Stimulated activated CD8-positive, alpha-beta memory T cell treated with anti-CD3 and anti-CD28 coated beads, Interleukin-15, amount 100 ng/mL, for 48 hours (primary cell): Measurements from ENCODE around the gene KCNE1.
"Not testable (repeated sequence)": the region's sequence is repeated elsewhere in the genome, so short reads cannot be mapped to it uniquely, and the experiment has no call there.

Experiments
- DNase-seq, 2 donors: peaks; one replicate each; pipeline ENCODE4 v3.0.0-alpha.2; 2020; ENCODE audit warnings: low read depth in 2 of 2

KCNE1 gene

DNA sequence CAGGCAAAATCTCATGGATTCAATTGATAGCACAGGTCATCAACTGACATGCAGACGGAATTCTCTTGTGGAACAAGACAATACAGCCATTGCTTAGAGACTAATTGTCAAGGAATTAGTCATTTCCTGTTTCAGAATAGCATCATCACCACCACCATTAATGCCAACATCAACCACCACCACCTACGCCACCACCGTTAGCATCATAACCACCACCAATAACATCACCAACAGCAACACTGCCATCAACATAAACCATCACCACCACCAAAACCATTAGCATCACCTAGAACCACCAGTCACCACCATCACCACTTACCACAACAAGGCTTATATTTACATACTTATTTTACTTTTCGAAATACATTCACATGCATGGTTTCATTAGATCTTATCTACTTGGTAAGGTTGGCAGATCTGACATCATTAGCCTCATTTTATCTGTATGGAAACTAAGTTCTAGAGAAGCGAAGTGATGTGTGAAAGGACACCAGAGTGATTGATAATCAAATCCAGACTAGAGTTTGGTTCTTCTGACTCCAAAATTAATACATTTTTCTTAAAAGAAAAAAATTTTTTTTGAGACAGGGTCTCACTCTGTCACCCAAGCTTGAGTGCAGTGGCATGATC is 94.4 kb downstream of the KCNE1 start:
- not testable (repeated sequence) for DNase-seq

DNA sequence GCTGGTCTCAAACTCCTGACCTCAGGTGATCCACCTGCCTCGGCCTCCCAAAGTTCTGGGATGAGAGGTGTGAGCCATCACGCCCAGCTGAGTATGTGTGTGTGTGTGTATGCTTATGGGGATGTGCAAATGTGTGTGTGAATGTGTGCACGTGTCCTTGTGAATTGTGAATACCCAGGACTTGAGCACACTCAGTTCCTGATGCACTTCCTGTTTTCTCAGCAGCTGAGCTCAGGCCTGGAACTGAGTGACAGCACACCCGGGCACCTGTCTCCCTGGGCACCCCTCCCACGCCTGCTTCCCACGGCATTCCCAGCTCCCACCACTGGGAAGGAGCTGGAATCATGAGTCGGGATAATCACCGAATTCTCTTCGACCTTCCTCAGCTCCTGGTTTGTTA is 104.7 kb downstream of the KCNE1 start:
- DNase-seq: not testable (repeated sequence)

DNA sequence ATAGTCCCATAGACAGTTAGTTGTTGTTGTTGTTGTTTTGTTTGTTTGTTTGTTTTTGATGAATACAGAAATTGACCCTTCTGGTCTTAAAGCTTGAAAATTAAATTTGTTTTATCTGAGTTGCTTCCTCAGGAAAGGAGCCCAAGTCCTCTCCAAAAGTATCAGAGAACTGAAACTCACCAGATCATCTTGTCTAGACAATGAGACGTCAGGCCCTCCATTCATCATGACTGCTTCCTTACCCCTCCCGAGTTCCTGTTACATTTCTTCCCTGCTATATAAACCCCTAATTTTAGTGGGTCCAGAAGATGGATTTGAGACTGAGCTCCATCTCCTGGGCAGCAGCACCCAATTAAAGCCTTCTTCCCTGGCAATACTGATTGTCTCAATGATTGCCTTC is 105.3 kb downstream of the KCNE1 start:
- not testable (repeated sequence) for DNase-seq

DNA sequence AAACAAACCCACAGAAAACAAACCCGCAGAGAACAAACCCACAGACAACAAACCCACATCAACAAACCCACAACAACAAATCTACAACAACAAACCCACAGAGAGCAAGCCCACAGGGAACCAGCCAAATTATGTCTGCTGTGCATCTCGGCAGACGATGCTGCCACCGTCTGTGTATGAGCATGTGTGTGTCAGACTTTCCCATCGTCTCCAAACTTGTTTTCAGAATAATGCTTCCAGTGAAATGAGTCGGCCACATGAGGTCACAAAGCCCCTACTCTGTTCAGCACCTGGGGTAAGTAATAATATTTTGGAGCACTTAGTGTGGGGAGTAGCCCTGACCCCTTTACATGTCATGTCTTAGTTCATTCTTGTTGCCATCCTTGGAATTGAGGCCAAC is 105.9 kb downstream of the KCNE1 start:
- not testable (repeated sequence) for DNase-seq

DNA sequence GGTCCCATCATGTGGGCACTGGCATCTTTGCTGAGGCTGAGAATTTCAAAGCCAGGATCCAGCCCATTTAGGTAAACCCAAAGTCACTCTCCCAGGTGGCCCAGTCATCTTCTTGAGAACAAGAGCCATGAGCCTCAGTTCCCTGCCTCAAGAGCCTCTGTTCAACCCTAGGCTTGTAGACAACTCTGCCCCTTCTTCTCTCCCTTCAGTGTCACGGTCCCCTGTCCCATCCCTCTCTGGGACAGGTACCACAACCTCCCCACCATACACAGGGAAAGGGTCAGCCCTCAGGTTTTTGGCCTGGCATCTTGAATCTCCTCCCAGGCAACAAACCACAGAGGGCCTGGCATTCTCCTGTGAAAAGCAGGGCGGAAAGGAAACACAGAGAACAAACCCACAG is 106.3 kb downstream of the KCNE1 start:
- DNase-seq: not testable (repeated sequence)

DNA sequence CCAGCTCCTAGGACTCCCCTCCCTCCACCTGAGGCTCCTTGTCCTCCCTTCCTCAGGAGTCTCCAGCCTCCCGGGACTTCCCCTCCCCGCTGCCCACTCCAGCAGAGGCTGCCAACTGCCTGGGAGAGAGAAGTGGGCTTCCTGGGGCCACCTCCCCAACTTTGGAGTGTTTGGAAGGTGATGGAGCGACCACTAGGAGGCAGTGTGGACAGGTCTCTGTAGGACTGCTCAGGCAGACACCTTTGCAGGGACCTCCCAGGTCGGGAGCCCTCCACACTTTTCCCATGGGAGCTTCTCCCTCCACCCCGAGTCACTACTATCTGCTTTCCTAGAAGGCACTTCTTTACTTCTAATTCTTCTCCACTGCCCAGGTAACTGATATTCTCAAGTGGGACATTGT is 107.3 kb downstream of the KCNE1 start:
- not testable (repeated sequence) for DNase-seq

DNA sequence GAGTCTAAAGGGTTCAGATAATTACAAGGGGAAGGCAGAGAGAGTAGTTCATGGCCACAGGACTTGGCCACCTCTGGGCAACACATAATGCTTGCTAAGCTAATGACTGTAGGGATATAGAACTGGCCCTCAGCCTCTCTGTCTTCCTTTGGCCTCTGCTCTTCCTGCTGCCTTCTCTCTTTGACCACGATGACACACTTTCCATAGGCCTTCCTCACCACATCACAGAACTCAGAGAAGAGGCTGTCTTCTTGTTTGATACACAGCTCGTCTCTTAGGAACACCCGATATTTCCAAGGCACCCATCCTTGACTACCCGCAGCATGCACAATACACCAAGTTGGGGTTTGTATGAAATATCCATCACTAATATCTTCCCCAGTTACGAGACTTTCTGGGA is 111.5 kb downstream of the KCNE1 start:
- not testable (repeated sequence) for DNase-seq
